GM12878 (cell line): ENCODE data around the gene FBXO38. TPM values are rescaled to one million over a fixed set of nuclear protein-coding genes. Genes with fewer than 3 reads are reported as not detected.

Experiments used
- ATAC-seq: fragments of 200-7000 bp; cut with Tn5 transposase; 3 replicates; pipeline ENCODE4 v1.9.1; 2020; ENCODE audit warnings: mild to moderate bottlenecking, moderate library complexity
- BruUV-seq: library from RNA; stranded (reverse); fragments of 400-500 nt; replicated peaks from 2 replicates; lab custom pipeline; 2021; lab: Mats Ljungman, UMichigan
- CTCF ChIA-PET: fragments of 300-600 bp; sonication (Branson Sonifier 250); formaldehyde crosslinking; extraction: SDS; loops from one replicate; lab custom pipeline; 2021; ENCODE audit warnings: inconsistent platforms; lab: Yijun Ruan, JAX
- POLR2A ChIA-PET: fragments of 350-600 bp; formaldehyde crosslinking; extraction: SDS; loops from one replicate; lab custom pipeline; 2021; ENCODE audit warnings: inconsistent platforms; lab: Charles Lee
- RAD21 ChIA-PET: fragments of 300-600 bp; sonication (Branson Sonifier 250); formaldehyde crosslinking; loops from one replicate; lab custom pipeline; 2023; ENCODE audit warnings: antibody characterized with exemption; ENCODE audit not compliant: unreplicated experiment; lab: Charles Lee
- SMC1A ChIA-PET: fragments of 300-600 bp; sonication (Branson Sonifier 250); formaldehyde crosslinking; loops from one replicate; lab custom pipeline; 2023; ENCODE audit not compliant: unreplicated experiment, uncharacterized antibody; lab: Charles Lee
- DNase-seq: peaks from one replicate; pipeline ENCODE4 v3.0.0-alpha.2; 2011; ENCODE audit warnings: low read depth, low spot score
- FAIRE-seq: peaks from 3 replicates; lab custom pipeline; 2011; peaks lifted over from hg19 to GRCh38; lab: Jason Lieb, UNC
- H2AFZ ChIP-seq: 2 replicates; pipeline ENCODE4 v1.6.0; 2011; ENCODE audit warnings: low read depth, low read length, control low read depth; ENCODE audit not compliant: control insufficient read depth
- H3K27ac ChIP-seq: 2 replicates; pipeline ENCODE4 v1.5.1; 2011; ENCODE audit warnings: control low read depth; ENCODE audit not compliant: control insufficient read depth, insufficient read depth
- H3K27me3 ChIP-seq, 2 experiments: replicated peaks in 1 of 2; 2 replicates each; pipeline versions ENCODE4 v1.6.0 to v1.6.1; 2011; ENCODE audit warnings: low read length in 1 of 2; ENCODE audit not compliant: control insufficient read depth in 2 of 2, insufficient read depth in 2 of 2
- H3K36me3 ChIP-seq, 2 experiments: 2 replicates each; pipeline ENCODE4 v1.5.1; 2011; ENCODE audit warnings: low read length in 1 of 2; ENCODE audit not compliant: control insufficient read depth in 2 of 2, insufficient read depth in 2 of 2
- H3K4me1 ChIP-seq: 2 replicates; pipeline ENCODE4 v1.6.1; 2011; ENCODE audit warnings: mild to moderate bottlenecking, low read length, moderate library complexity, mixed read lengths; ENCODE audit not compliant: control insufficient read depth, insufficient read depth
- H3K4me2 ChIP-seq: 2 replicates; pipeline ENCODE4 v1.6.0; 2011; ENCODE audit warnings: control low read depth; ENCODE audit not compliant: control insufficient read depth, insufficient read depth
- H3K4me3 ChIP-seq: fragments of 200-600 bp; sonication (generic); 2 replicates; pipeline ENCODE4 v1.5.1; 2016
- H3K79me2 ChIP-seq: 2 replicates; pipeline ENCODE4 v1.6.0; 2011; ENCODE audit warnings: low read length; ENCODE audit not compliant: control insufficient read depth, insufficient read depth
- H3K9ac ChIP-seq: 2 replicates; pipeline ENCODE4 v1.8.0; 2011; ENCODE audit warnings: low read length, control low read depth, mixed read lengths; ENCODE audit not compliant: control insufficient read depth, insufficient read depth
- H3K9me3 ChIP-seq: replicated peaks from 3 replicates; pipeline ENCODE4 v1.5.1; 2011; ENCODE audit warnings: mild to moderate bottlenecking, low read length; ENCODE audit not compliant: control insufficient read depth, insufficient read depth
- H4K20me1 ChIP-seq: 2 replicates; pipeline ENCODE4 v1.6.0; 2011; ENCODE audit not compliant: control insufficient read depth, insufficient read depth
- BHLHE40 ChIP-seq, 2 experiments: fragments of 450-650 bp in 1 of 2; IDR thresholded peaks; 2 replicates each; pipeline ENCODE4 v1.6.1; 2011 to 2017; ENCODE audit warnings: low read depth in 2 of 2, borderline replicate concordance in 1 of 2, improper control_type of control experiment in 1 of 2, low read length in 1 of 2, mild to moderate bottlenecking in 1 of 2
- E2F4 ChIP-seq: IDR thresholded peaks from 2 replicates; pipeline ENCODE4 v1.6.1; 2012; ENCODE audit warnings: low read depth, low read length, improper control_type of control experiment
- IKZF2 ChIP-seq, 2 experiments: fragments of 450-650 bp; IDR thresholded peaks; 2 replicates each; pipeline ENCODE4 v1.6.1; 2017; ENCODE audit warnings: mild to moderate bottlenecking in 2 of 2, moderate library complexity in 2 of 2
- KDM1A ChIP-seq: fragments of 200-600 bp; sonication (generic); IDR thresholded peaks from 2 replicates; pipeline ENCODE4 v1.6.1; 2016; ENCODE audit warnings: borderline replicate concordance
- MTA3 ChIP-seq: IDR thresholded peaks from 2 replicates; pipeline ENCODE4 v1.6.1; 2012; ENCODE audit warnings: low read length, inconsistent platforms, borderline replicate concordance
- PAX8 ChIP-seq: fragments of 450-650 bp; IDR thresholded peaks from 2 replicates; pipeline ENCODE4 v1.6.1; 2017; ENCODE audit warnings: mild to moderate bottlenecking, moderate library complexity
- POLR2A ChIP-seq: IDR thresholded peaks from 2 replicates; pipeline ENCODE4 v1.6.1; 2011; ENCODE audit warnings: low read depth, mild to moderate bottlenecking, low read length
- RB1 ChIP-seq: fragments of 450-650 bp; formaldehyde crosslinking; IDR thresholded peaks from 2 replicates; pipeline ENCODE4 v1.6.1; 2017; ENCODE audit warnings: mild to moderate bottlenecking, borderline replicate concordance
- STAT3 ChIP-seq: IDR thresholded peaks from 2 replicates; pipeline ENCODE4 v1.6.1; 2011; ENCODE audit warnings: low read depth, low read length, improper control_type of control experiment
- USF2 ChIP-seq: IDR thresholded peaks from 2 replicates; pipeline ENCODE4 v1.6.1; 2011; ENCODE audit warnings: low read depth, low read length, improper control_type of control experiment, borderline replicate concordance
- ZNF687 ChIP-seq: fragments of 450-650 bp; IDR thresholded peaks from 2 replicates; pipeline ENCODE4 v1.6.1; 2017; ENCODE audit warnings: mild to moderate bottlenecking, moderate library complexity
- WGBS: methylation state at CpG from one replicate; pipeline ENCODE4 v1.1.6; 2016; ENCODE audit warnings: low lambda C conversion rate; ENCODE audit not compliant: insufficient replicate concordance, insufficient coverage; ENCODE audit errors: missing lambda C conversion rate; 5-methylcytosine and 5-hydroxymethylcytosine counted together
- in situ Hi-C: fragments of 300-500 bp; cut with MboI; formaldehyde crosslinking; loops from 9 replicates; pipeline ENCODE4 v1.14.3; 2018; ENCODE audit warnings: mixed read lengths
- intact Hi-C: fragments of 100-400 bp; cut with micrococcal nuclease; formaldehyde crosslinking; loops from one replicate; pipeline ENCODE4 v1.14.2; 2022; ENCODE audit not compliant: unreplicated experiment
- polyA plus RNA-seq, 11 experiments: library from polyadenylated mRNA; depleted of rRNA in 4 of 11; unstranded in 6 of 11; stranded (reverse) in 5 of 11; fragments of >200 nt; fragmentation: Nextera tagmentation in 4 of 11; fragmentation: Illumina TruSeq in 1 of 11; extraction: Ambion mirVana in 4 of 11; extraction: Trizol in 1 of 11; gene quantifications; 1 replicate in 1 of 11; 2 replicates in 10 of 11; pipeline versions ENCODE4 v1.2.1 to v1.2.3, GENCODE V29; 2011 to 2016; ENCODE audit warnings: inconsistent platforms in 2 of 11, missing spikeins in 2 of 11, low read depth in 1 of 11
- total RNA-seq, 4 experiments: library from RNA; depleted of rRNA in 3 of 4; stranded (reverse); fragments of >200 nt in 3 of 4; fragmentation: Illumina TruSeq in 1 of 4; extraction: Trizol in 1 of 4; gene quantifications; 2 replicates each; pipeline versions ENCODE4 v1.2.1 to v1.2.3, GENCODE V29; 2013 to 2021

Gene FBXO38
- total and polyA plus RNA-seq, 10 of the 15 experiments (the other 5 are each of a cell fraction or from before 2014, with no cell fraction given): 9.1 to 44.6 (median 28.3) TPM

- BruUV-seq: no TSS peak
- H3K36me3 ChIP-seq: peaks cover 12 to 36% of the 10 kb centered on the region in 2 experiments
- ChIA-PET SMC1A (no interaction called here), RAD21 (interaction anchor here (1.1 kb wide), 1 partner anchor 305 kb away, joined by 3 read pairs; no protein-coding TSS in a partner anchor), CTCF (no interaction called here), POLR2A (no interaction called here)
- no peak overlapping the region for H3K9ac ChIP-seq
- H3K79me2 ChIP-seq: no peaks in the 10 kb centered on the region
- intact Hi-C loops: no loop called here
- H2AFZ ChIP-seq: no peak overlapping the region
- WGBS: 83% methylated on average over 14 of the region's 14 CpGs
- FAIRE-seq: no peak
- no peaks in the 10 kb centered on the region for H3K27me3 ChIP-seq
- no peaks in the 10 kb centered on the region for H3K4me1 ChIP-seq
- DNase-seq: no peak
- no peak for ATAC-seq
- no peaks in the 10 kb centered on the region for H4K20me1 ChIP-seq
- TF ChIP-seq ZNF687 (no peak), RB1 (no peak), E2F4 (no peak), USF2 (no peak), BHLHE40 (IDR thresholded peaks at IDR 0.05; ENCODE audit: borderline replicate concordance in 1 of 2, low read depth in 2 of 2, low read length in 1 of 2) (no peak), MTA3 (no peak), STAT3 (no peak), IKZF2 (IDR thresholded peaks at IDR 0.05) (no peak), PAX8 (no peak), POLR2A (no peak), KDM1A (no peak)
- H3K4me2 ChIP-seq: no peak overlapping the region
- in situ Hi-C loops: no loop called here
- no peaks in the 10 kb centered on the region for H3K9me3 ChIP-seq
- H3K4me3 ChIP-seq: no peak overlapping the region
- no peak overlapping the region for H3K27ac ChIP-seq
Measured at GRCh38 chr5:148427370-148428042, 43.7 kb downstream of the FBXO38 start.
